ENCODE measurements around the gene TMEM108.

- TF ChIP-seq, protein P1, sequence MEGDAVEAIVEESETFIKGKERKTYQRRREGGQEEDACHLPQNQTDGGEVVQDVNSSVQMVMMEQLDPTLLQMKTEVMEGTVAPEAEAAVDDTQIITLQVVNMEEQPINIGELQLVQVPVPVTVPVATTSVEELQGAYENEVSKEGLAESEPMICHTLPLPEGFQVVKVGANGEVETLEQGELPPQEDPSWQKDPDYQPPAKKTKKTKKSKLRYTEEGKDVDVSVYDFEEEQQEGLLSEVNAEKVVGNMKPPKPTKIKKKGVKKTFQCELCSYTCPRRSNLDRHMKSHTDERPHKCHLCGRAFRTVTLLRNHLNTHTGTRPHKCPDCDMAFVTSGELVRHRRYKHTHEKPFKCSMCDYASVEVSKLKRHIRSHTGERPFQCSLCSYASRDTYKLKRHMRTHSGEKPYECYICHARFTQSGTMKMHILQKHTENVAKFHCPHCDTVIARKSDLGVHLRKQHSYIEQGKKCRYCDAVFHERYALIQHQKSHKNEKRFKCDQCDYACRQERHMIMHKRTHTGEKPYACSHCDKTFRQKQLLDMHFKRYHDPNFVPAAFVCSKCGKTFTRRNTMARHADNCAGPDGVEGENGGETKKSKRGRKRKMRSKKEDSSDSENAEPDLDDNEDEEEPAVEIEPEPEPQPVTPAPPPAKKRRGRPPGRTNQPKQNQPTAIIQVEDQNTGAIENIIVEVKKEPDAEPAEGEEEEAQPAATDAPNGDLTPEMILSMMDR (conservative IDR thresholded peaks at IDR 0.05): no peak
- no peak for TF ChIP-seq ZFX (IDR thresholded peaks at IDR 0.05)
These were observed 370.2 kb downstream of the TMEM108 start for GRCh38 chr3:133408366-133408765.
